Gastrocnemius medialis (tissue), 4 donors: ENCODE measurements around the gene PTPRN2. TPM values are rescaled to one million over a fixed set of nuclear protein-coding genes. Genes with fewer than 3 reads are reported as not detected.

ENCODE experiments used
- ATAC-seq, 2 donors: fragments of 150-250 bp; one replicate each; pipeline ENCODE4 v1.9.1; 2016
- DNase-seq, 2 donors: peaks; one replicate each; pipeline ENCODE4 v3.0.0-alpha.2; 2019
- H3K27ac ChIP-seq, 4 donors: fragments of 200-600 bp; sonication (generic); 1 replicate in 1 of 4; 2 replicates in 3 of 4; pipeline ENCODE4 v1.5.1; 2016 to 2018; ENCODE audit warnings: mild to moderate bottlenecking in 2 of 4, moderate library complexity in 1 of 4
- H3K27me3 ChIP-seq, 3 donors: fragments of 200-600 bp; sonication (generic) in 2 of 3; 1 replicate in 1 of 3; 2 replicates in 2 of 3; pipeline versions ENCODE4 v1.5.1 to v1.6.0; 2016 to 2019; ENCODE audit warnings: mild to moderate bottlenecking in 1 of 3, moderate library complexity in 1 of 3
- H3K36me3 ChIP-seq, 2 donors: fragments of 200-600 bp; sonication (generic) in 1 of 2; one replicate each; pipeline ENCODE4 v1.5.1; 2017 to 2018
- H3K4me1 ChIP-seq, 2 donors: fragments of 200-600 bp; sonication (generic) in 1 of 2; one replicate each; pipeline ENCODE4 v1.5.1; 2016 to 2017; ENCODE audit warnings: mild to moderate bottlenecking in 2 of 2
- H3K4me3 ChIP-seq, 4 donors: fragments of 200-600 bp; sonication (generic) in 3 of 4; 1 replicate in 1 of 4; 2 replicates in 3 of 4; pipeline ENCODE4 v1.5.1; 2016 to 2019; ENCODE audit warnings: mild to moderate bottlenecking in 2 of 4
- H3K9me3 ChIP-seq, 3 donors: fragments of 200-600 bp; sonication (generic) in 2 of 3; 1 replicate in 1 of 3; 2 replicates in 2 of 3; pipeline ENCODE4 v1.5.1; 2016 to 2019
- CTCF ChIP-seq, 5 experiments: fragments of 450-650 bp in 3 of 5; fragments of 200-600 bp in 2 of 5; sonication (generic) in 2 of 5; IDR thresholded peaks in 4 of 5; conservative IDR thresholded peaks in 1 of 5; 1 replicate in 4 of 5; 2 replicates in 1 of 5; pipeline ENCODE4 v1.5.1; 2016 to 2019; ENCODE audit warnings: antibody characterized with exemption in 5 of 5, mild to moderate bottlenecking in 3 of 5, moderate library complexity in 3 of 5
- POLR2A ChIP-seq, 2 donors: fragments of 450-650 bp; IDR thresholded peaks; one replicate each; pipeline ENCODE4 v1.6.1; 2017; ENCODE audit warnings: antibody characterized with exemption in 2 of 2, mild to moderate bottlenecking in 2 of 2, moderate library complexity in 2 of 2
- in situ Hi-C, 4 donors: fragments of 200-750 bp; cut with MboI; loops; one replicate each; pipeline versions ENCODE4 v1.15.0 to v1.8.0; 2017; ENCODE audit warnings: low sequenced_read_pairs in 4 of 4
- intact Hi-C: fragments of 100-400 bp; cut with DNase I; formaldehyde crosslinking; loops from one replicate; pipeline ENCODE4 v1.15.1; 2023; ENCODE audit warnings: low total_unique reads
- total RNA-seq, 4 donors: library from RNA; depleted of rRNA; stranded (reverse); fragments of >200 nt; gene quantifications; one replicate each; pipeline versions ENCODE4 v1.1.0 to v1.2.3, GENCODE V29; 2016

Gene PTPRN2
- total RNA-seq, 4 donors from 2014 or later = 0.66 to 0.85 (median 0.81) TPM

GRCh38 chr7:157685430-157686284 lies 902.0 kb downstream of the PTPRN2 start:
- Histone ChIP-seq H3K27me3 (peaks cover 69 to 83% (median 82%) of the 10 kb centered on the region in 3 donors), H3K27ac (no peak overlapping the region), H3K9me3 (no peaks in the 10 kb centered on the region), H3K4me3 (no peak overlapping the region), H3K4me1 (peaks cover 4 to 13% of the 10 kb centered on the region in 2 donors), H3K36me3 (no peaks in the 10 kb centered on the region)
- ATAC-seq (no peak), DNase-seq (peak in 1 of 2 donors; percentile 2)
- intact Hi-C loops = no loop called here
- TF ChIP-seq CTCF (IDR thresholded peaks at IDR 0.05 in 4 of 5, conservative IDR thresholded peaks at IDR 0.05 in 1 of 5) = no peak
- in situ Hi-C loops = no loop called here

- H3K9me3 ChIP-seq = no peaks in the 10 kb centered on the region
- intact Hi-C loops = no loop called here
- TF ChIP-seq POLR2A (IDR thresholded peaks at IDR 0.05) (no peak), CTCF (IDR thresholded peaks at IDR 0.05 in 4 of 5, conservative IDR thresholded peaks at IDR 0.05 in 1 of 5) (no peak)
- no peak overlapping the region for H3K27ac ChIP-seq
- in situ Hi-C loops = no loop called here
- DNase-seq (peak in 1 of 2 donors; percentile 2), ATAC-seq (no peak)
- peaks cover 67 to 83% (median 82%) of the 10 kb centered on the region in 3 donors for H3K27me3 ChIP-seq
- H3K4me3 ChIP-seq = no peak overlapping the region
- H3K4me1 ChIP-seq = peaks cover 4 to 10% of the 10 kb centered on the region in 2 donors
- H3K36me3 ChIP-seq = no peaks in the 10 kb centered on the region
Observed at GRCh38 chr7:157684909-157685429, 902.7 kb downstream of the PTPRN2 start.

- intact Hi-C loops (no loop called here), in situ Hi-C loops (no loop called here)
- Histone ChIP-seq H3K27ac (no peak overlapping the region), H3K9me3 (no peaks in the 10 kb centered on the region), H3K36me3 (no peaks in the 10 kb centered on the region), H3K4me1 (peaks cover 0 to 4% of the 10 kb centered on the region in 2 donors), H3K27me3 (peaks cover 62 to 77% (median 75%) of the 10 kb centered on the region in 3 donors), H3K4me3 (peak overlapping the region in 3 of 4 donors; percentile 13 to 27 (median 21))
- ATAC-seq (no peak), DNase-seq (peak in 1 of 2 donors; percentile 0)
- TF ChIP-seq POLR2A (IDR thresholded peaks at IDR 0.05) = no peak
- no peak for TF ChIP-seq CTCF (IDR thresholded peaks at IDR 0.05 in 4 of 5, conservative IDR thresholded peaks at IDR 0.05 in 1 of 5)
Observed at GRCh38 chr7:157684157-157684908, 903.3 kb downstream of the PTPRN2 start.

- no peak for TF ChIP-seq POLR2A (IDR thresholded peaks at IDR 0.05)
- no peak for TF ChIP-seq CTCF (IDR thresholded peaks at IDR 0.05 in 4 of 5, conservative IDR thresholded peaks at IDR 0.05 in 1 of 5)
- no peaks in the 10 kb centered on the region for H3K36me3 ChIP-seq
- H3K27ac ChIP-seq = no peak overlapping the region
- ATAC-seq (no peak), DNase-seq (no peak)
- no peaks in the 10 kb centered on the region for H3K9me3 ChIP-seq
- intact Hi-C loops (no loop called here), in situ Hi-C loops (no loop called here)
- peaks cover 61 to 71% (median 70%) of the 10 kb centered on the region in 3 donors for H3K27me3 ChIP-seq
- peak overlapping the region in 2 of 4 donors; percentile 13 to 27 for H3K4me3 ChIP-seq
- no peaks in the 10 kb centered on the region for H3K4me1 ChIP-seq
Observed at GRCh38 chr7:157683747-157684156, 903.9 kb downstream of the PTPRN2 start.
